RKO (cell line): Measurements from ENCODE around the gene ZNF273.

Experiments used
- DNase-seq: peaks from one replicate; pipeline ENCODE4 v3.0.0-alpha.2; 2016; ENCODE audit warnings: low spot score

Gene ZNF273

GRCh38 chr7:64876792-64877713 lies 26.0 kb upstream of the ZNF273 start:
- DNase-seq = no peak

GRCh38 chr7:64877714-64878610 lies 25.1 kb upstream of the ZNF273 start:
- DNase-seq = no peak

- DNase-seq = no peak
Observed at GRCh38 chr7:64878684-64879083, 24.4 kb upstream of the ZNF273 start.

- DNase-seq = no peak
Observed at GRCh38 chr7:64879086-64879730, 23.9 kb upstream of the ZNF273 start.

GRCh38 chr7:64879800-64880199 lies 23.3 kb upstream of the ZNF273 start:
- no peak for DNase-seq

- DNase-seq = no peak
Observed at GRCh38 chr7:64880322-64881297, 22.5 kb upstream of the ZNF273 start.

GRCh38 chr7:64881461-64882287 lies 21.4 kb upstream of the ZNF273 start:
- no peak for DNase-seq

GRCh38 chr7:64882341-64883112 lies 20.5 kb upstream of the ZNF273 start:
- no peak for DNase-seq

GRCh38 chr7:64883113-64883905 lies 19.8 kb upstream of the ZNF273 start:
- DNase-seq = no peak

GRCh38 chr7:64884085-64884912 lies 18.8 kb upstream of the ZNF273 start:
- DNase-seq = no peak

- DNase-seq = no peak
Observed at GRCh38 chr7:64884913-64885370, 18.1 kb upstream of the ZNF273 start.

GRCh38 chr7:64885520-64886240 lies 17.4 kb upstream of the ZNF273 start:
- no peak for DNase-seq

- DNase-seq = no peak
Observed at GRCh38 chr7:64886956-64887545, 16.0 kb upstream of the ZNF273 start.

GRCh38 chr7:64887756-64888508 lies 15.1 kb upstream of the ZNF273 start:
- no peak for DNase-seq

GRCh38 chr7:64888561-64888900 lies 14.5 kb upstream of the ZNF273 start:
- no peak for DNase-seq
